Stimulated activated CD8-positive, alpha-beta memory T cell treated with anti-CD3 and anti-CD28 coated beads, Interleukin-15, amount 100 ng/mL, for 4 hours (primary cell): ENCODE results near the gene EARS2.
"Not testable (repeated sequence)": the region's sequence is repeated elsewhere in the genome, so short reads cannot be mapped to it uniquely, and the experiment has no call there.

Experiments used
- DNase-seq, 2 donors: peaks; one replicate each; pipeline ENCODE4 v3.0.0-alpha.2; 2020; ENCODE audit warnings: low read depth in 2 of 2

The EARS2 gene

DNA sequence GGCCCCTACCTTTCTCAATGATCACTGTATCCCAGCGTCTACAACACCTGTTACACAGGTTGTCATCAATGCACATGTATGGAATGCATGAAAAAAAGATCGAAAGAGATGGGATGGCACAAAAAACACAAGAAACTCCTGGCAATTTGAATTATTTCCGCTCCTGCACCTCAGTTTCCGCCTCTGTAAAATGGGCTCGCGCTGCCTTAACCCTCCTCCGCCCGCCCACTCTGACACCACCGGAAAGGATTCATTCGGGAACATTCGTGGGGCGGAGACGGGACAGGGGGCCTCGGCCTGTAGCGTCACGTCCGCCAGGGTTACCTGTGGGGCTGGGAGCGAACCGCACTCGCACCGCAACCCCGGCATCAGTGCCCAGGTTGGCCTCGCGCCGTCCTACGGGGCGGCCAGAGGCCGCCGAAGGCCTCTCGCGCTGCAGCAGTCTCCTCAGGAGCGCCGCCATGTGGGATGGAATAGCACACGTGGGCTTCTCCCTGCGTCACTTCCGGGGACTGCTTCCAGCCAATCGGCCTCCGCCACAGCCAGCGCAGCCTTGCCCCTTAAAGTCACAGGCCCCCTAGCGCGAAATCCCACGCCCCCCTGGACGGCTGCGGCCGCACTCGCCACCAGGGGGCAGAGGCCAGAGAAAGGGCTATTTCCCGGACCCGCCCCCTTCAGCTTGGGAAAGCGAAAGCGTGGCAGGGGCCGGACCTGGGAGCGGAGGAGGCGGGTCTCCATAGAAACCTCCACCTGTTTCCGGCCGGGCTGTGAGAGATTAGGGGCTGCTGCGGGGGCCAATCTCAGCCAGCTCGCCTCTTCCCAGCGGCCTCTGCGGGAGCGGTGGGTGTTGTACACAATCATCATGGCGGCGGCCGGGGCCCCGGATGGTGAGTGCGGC lies at the start of gene EARS2, which contains the start of gene UBFD1:
Gene EARS2, minus strand, starts transcription at position 470 of the 898 bp plus-strand sequence. Its CDS starts 7 bp downstream, at position 463.
Gene UBFD1, plus strand, starts transcription at position 847 of the 898 bp plus-strand sequence. Its CDS starts 16 bp downstream, at position 863.
- DNase-seq, result peak; percentile 96 to 97

DNA sequence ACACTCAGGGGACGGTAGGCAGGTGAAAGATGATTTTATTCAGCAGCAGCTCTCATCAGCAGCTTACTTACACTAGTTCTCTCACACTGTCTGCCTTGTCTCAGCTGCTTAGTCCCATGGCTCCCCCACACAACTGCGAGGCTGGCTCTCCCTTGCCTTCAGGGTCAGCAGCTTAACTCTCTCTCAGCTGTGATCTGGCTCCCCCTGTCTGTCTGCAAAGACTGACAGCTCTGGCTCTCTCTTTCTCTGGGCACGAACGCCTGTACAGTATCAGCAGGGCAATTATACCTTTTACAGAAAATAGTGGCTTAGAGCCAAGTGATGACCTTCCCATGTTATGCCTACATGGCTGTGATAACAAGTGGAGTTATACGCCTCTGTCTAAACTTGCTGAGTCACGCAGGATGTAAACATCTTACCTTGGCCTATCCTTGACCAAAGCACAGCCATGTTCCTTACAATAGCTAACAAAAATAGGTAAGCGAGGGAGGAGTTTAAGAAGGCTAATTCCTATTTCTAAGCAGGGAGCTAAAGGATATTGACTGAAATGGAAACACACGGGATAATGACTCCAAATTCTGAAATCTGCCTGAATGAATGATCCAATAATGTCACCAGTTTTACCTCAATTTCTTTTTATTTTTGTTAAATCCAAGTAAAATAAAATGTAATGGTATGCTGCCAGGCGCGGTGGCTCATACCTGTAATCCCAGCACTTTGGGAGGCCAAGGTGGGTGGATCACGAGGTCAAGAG lies 40.0 kb upstream of the EARS2 start:
- no peak for DNase-seq

DNA sequence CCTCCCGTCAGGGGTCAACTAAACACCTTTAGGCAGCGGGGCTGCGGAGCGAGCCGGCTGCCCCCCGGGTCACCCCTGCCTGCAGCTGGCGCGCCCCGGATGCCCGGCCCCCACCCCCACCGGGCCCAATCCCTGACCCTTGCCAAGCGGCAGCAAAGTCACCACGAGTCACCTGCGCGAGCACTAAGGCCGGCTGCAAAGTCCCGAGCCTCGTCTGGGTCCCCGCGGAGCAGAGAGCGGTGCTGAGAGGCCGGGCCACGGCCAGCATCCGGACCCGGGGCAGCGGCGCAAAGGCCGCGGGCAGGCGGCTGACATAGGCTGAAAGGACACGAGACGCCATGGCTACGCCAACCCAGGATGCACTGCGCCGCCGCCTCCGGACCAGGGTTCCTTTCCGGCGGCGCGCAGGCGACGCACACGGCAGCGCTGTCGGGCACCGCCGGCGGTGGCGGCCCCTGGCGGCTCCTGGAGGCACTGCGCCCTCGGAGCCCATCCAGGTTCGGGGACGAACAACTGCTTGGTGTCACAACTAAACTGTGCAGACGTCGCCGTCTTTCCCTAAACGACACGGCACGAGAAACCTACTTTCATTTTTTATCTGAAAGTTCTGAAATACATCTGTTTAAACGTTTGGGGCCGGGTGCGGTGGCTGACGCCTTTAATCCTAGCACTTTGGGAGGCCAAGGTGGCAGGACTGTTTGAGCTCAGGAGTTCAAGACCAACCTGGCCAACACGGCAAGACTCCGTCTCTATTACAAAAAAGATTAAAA lies 39.0 kb upstream of the EARS2 start, which contains the start of gene NDUFAB1:
Gene NDUFAB1, minus strand, starts transcription at position 366 of the 770 bp plus-strand sequence. Its CDS starts 26 bp downstream, at position 340.
- DNase-seq, result peak; percentile 75 to 82

DNA sequence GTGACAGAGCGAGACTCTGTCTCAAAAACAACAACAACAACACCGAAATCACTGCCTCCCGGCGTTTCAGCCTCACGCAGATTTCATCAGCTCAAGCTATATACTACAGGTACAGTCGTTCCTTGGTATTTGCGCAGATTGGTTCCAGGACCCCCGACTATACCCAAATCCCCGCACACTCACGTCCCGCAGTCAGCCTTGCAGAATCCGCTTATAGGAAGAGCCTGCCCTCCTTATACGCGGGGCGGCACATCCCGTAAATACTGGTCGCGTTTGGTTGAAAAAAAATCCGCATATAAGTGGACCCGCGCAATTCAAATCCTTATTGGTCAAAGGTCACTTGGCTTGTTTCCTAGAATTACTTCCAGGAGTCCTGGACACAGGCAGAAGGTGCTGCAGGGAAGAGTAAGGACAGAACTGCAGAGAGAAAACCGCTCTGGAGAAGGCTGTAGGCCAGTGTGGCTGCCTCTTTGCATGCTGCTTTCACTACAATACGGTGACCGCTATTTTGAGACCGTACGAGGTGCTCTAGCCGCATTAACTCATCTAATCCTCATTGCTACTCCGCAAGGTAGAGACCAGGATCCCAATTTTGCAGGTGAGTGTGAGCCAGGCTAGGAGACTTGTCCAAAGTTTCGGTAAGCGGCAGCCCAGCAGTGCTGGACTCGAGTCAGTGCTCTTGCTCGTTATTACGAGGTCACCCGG lies 38.2 kb upstream of the EARS2 start:
- DNase-seq, result no peak

DNA sequence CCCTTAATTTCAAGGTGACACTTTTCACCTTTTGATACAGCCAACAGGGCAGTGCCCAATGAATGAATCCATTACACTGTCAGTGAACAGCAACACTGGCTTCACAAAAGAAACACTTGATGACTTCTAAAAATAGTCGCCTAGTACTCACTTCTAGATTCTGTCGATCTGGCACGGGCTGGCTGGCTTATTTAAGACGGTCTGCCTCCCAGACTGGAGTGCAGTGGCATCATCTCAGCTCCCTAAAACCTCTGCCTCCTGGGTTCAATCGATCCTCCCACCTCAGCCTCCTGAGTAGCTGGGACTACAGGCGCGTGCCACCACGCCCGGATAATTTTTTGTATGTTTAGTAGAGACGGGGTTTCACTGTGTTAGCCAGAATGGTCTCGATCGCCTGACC lies 37.0 kb upstream of the EARS2 start:
- no peak for DNase-seq

DNA sequence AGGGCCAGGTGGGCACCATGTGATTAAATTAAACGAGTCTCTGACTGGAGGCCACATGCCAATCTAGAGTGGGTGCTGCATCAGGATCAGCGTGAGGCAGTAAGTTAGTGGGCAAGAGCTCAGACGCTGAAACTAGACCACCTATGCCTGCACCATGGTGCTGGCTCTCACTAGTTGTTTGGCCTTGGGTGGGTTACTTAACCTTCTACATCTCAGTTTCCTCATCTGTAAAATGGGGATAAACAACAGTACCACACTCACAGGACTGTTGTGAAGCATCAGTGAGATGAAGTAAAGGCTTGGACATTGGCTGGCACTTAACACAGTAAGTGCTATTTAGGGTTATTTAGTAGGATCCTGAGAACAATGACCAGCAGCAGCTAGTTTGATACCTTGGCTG lies 33.0 kb upstream of the EARS2 start:
- no peak for DNase-seq

DNA sequence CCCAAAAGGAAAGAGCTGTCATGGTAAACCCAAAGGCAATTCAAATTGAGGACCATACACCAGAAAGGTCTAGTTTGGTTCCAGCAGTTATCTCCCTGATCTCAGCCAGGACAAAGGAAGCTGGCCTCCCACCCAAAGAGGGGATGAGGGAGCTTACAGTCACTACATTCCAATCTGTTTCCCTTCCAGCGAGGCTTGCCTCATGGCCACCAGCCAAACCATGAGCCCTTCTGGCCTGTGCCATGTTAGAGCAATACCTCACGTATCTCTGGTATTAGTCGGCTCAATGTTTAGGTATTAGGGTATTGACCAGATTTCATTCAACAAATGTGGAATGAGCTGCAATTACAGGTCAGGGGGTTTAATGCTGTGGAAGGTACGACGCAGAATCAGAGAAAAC lies 30.6 kb upstream of the EARS2 start:
- DNase-seq, result no peak

DNA sequence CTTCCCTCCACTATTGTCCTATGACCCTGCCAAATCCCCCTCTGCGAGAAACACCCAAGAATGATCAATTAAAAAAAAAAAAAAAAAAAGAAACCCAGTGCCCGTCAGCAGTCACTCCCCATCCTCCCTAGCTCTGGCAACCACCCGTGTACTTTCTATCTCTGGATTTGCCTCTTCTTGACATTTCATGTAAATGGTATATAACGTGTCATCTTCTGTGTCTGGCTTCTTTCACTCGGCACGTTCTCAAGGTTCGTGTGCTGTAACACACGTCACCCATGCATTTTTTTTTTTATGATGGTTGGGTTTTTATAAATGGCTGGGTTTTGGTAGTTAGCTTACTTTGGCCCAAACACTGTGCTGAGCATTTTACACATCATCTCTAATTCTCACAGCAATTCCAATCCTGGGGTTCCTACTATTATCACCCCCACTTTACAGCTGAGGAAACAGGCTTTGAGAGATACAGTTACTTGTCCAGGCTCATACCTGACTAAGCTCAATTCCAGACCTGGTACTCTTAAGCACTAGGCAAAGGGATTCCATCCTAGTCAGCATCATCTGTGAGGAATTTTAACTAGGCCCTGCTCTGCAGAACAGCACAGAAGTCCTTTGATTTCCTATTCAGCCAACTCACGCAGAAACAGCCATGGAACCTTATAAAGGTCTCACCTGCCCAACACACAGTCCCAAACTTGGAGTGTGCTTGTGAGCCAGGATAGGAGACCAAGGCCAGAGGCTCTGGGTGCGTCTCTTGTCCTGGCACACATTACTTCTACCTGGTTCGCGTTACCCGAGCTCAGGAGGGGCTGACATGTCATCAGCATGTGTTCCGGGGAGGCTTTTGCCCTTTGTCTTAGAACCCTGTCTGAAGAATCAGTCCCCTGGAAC lies 27.3 kb upstream of the EARS2 start:
- DNase-seq, result no peak

DNA sequence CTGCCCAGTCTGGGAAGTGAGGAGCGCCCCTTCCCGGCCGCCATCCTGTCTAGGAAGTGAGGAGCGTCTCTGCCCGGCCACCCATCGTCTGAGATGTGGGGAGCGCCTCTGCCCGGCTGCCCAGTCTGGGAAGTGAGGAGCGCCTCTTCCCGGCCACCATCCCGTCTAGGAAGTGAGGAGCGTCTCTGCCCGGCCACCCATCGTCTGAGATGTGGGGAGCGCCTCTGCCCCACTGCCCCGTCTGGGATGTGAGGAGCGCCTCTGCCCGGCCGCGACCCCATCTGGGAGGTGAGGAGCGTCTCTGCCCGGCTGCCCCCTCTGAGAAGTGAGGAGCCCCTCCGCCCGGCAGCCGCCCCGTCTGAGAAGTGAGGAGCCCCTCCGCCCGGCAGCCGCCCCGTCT lies 26.1 kb upstream of the EARS2 start:
- DNase-seq, result not testable (repeated sequence)

DNA sequence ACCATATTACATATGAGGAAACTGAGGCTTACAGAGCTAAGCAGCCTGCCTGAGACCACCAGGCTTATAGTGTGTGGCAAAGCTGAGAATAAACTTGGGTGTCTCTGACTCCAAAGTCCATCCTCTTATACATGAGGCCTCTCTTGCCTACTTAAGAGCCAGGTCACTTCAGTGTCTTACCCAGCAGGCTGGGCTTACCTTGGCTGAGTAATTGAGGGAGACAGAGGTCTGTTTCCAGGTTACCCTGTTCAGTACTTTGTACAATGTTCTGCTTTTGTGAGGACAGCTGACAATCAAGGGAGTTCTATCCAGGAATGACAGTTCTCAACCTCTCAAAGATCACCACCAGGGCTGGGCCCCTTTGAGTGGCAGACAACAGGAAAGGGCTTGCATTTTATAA lies 24.6 kb upstream of the EARS2 start:
- DNase-seq, result no peak

DNA sequence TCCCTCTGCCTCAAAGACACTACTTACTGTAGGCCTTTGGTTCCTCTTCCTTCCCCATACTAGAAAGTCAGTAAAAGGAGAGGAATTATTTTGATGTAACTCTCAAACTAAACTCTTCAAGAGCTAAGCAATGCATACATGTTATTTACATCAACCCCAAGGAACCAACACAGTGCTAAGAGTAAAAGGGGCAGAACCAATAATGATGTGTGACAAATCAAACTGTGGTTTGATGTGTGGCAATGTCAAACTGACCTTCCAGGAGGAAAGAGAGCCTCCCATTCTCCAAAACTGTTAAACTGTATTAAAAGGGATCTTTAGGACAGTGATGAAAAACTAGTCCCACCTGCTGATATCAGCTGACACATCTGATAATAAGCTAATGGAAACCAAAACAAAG lies 23.2 kb upstream of the EARS2 start:
- DNase-seq, result no peak

DNA sequence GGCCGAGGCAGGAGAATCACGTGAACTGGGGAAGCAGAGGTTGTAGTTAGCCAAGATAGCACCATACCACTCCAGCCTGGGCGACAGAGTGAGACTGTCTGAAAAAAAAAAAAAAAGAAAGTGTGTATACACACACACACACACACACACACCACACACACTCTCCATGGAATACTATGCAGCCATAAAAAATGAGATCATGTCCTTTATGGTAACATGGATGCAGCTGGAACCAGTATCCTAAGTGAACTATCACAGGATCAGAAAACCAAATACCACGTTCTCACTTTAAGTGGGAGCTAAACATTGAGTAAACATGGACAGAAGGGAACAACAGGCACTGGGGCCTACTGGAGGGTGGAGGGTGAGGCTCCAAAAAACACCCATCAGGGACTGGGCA lies 22.2 kb upstream of the EARS2 start:
- no peak for DNase-seq

DNA sequence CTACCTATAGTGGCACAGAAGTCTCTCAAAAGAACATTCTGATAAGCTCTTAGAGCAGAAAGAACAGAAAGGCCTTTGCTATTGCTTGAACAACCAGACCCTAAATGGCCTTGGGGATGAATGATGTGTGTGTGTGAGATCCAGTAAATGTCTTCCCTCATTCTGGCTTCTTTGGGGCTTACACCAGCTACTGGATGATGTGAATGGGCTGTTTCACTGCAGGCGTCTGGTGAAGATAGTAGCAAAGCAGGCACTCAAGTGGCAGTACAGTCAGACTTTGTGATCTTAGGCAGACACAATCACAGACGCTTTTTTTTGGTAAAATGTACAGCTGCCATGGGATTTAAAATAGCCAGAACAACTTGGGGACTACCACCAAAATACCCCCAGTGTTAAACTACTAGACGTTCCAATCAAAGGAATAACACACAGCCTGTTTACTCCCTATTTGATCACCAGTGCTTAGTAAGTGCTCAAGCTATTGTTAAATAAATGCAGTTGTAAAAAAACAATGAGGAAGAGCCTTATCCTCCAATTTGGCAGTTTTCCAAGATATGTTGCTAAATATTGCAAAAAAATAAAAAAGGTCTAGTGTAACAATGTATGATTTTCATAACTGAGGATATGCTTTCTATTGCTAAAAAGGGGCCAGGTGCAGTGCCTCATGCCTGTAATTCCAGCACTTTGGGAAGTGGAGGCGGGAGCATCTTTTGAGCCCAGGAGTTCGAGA lies 21.1 kb upstream of the EARS2 start:
- DNase-seq, result no peak

DNA sequence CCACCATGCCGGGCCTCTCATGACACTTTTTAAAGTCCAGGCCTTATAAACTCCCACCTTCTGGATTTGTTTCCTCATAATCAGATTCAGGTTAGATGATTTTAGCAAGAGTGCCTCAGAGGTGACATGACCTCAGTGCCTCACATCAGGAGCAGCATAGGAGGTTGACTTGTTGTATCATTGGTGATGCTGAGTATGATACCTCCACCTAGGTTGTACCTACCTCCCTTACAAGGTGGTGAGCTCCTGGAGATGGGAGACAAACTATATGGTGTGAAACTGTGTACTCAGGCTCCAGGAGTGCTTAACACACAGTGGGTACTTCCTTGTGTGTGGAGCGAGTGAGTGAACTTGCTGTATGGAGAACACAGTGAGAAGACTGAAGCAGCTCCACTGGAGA lies 20.3 kb upstream of the EARS2 start:
- DNase-seq, result no peak

DNA sequence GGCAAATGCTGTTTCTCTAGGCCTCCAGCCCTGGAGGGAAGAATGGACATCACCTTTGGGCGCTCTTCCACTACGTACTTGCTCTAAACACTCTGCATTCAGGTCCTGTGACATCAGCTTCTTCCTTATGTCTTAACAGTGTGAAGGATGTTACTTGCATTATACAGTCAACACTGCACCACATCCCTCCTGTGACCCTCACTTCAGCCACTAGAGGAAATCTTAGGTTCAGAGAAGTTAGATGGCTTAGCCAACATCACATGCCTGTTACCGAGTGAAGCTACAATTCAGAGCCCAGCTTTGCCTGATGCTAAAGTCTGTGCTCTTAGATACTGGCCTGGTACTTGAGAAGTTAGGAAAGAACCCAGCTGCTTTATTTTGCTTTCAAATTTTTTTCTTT lies 18.7 kb upstream of the EARS2 start:
- no peak for DNase-seq

DNA sequence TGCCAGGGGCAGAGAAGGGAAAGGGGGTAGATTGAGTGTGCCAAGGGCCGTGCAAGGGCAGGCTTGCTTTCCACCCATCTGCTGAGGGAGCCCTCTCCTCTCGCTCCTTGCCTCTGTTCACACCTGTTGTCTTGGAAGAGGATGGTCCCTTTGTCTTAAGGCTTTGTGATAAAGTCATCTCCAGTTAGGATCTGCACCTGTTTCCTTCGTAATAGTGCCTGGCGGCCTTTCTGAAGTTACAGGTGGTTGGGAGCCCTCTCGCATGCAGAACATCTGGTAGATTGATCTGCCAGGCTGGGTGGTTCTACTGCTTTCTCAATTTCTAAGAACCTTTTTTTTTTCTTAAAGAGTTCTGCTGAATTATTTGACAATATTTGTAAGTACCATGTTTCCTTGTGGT lies 16.7 kb upstream of the EARS2 start:
- no peak for DNase-seq

DNA sequence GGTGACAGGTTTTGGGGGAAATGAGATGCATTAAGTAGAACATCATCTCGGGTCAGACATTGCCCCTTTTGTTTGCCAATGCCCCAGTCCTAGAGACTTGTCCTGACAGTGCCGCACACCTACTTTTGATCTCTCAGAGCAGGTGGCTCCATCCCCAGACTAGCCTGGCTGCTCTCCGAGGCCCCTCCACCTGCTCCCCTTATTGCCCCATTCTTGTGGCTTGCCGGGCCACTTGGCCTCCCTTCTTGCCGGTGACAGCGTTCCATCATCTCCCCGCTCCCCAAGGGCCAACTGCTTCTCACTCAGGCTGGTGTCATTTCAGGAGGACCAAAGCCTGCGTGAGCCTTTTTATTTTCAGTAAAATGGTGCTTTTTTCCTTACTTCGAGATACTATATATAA lies 15.2 kb upstream of the EARS2 start:
- DNase-seq, result no peak

DNA sequence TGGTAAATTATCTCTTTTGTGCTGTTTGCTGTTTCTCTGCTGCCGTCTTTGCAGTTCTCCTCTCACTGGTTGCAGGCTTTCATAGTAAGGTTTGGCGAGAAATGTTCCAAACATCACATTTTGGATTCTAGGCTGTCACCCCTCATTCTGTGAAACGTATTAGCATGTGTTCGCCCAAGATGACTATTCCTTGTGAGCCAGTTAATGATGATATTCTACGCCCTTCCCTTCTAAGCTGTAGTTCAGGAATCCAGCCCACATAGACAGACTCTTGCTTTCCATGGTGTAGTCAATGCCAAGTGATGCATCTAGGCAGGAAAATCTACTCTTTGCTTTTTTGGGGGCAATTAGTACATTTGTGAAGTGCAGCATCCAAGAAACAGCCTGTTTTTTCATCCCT lies 14.7 kb upstream of the EARS2 start:
- no peak for DNase-seq

DNA sequence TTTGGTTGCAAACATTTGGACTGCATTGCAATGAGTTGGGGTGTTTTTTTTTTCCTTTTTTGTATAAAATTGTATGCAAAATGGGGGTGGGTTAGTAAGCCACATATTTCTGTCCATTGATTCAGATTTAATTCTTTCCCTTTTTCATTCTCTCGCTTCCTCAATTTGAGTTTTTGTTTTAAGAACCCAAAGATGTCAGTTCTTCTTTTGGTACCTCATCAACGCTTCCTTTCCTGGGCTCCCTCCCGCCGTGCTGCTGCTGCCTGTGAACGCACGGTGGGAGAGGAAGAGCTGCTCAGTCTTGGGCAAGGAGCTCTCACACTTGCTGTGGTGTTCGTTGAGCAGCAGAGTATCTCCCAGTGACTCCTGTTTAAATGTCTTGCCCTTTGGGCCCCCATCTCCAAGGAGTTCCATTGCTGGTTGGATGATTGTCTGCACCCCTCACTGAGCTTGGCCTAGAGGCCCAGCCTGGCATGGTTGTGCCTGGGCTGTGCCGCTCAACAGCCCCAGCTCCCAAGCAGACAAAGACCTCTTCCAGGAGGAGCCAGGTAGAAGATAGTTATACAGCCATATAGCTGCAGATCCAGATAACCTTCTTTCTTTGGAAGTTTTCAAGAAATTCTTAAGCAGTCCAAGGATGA lies 14.0 kb upstream of the EARS2 start:
- DNase-seq, result no peak
